Natural killer cell (primary cell): ENCODE measurements around the gene MALRD1. TPM values are rescaled to one million over a fixed set of nuclear protein-coding genes. Genes with fewer than 3 reads are reported as not detected.

Source experiments
- ATAC-seq, 3 donors: fragments of 150-1000 bp in 2 of 3; fragments of 200-7000 bp in 1 of 3; cut with Tn5 transposase; 1 replicate in 1 of 3; 2 replicates in 2 of 3; pipeline ENCODE4 v1.10.0; 2021; ENCODE audit warnings: mild to moderate bottlenecking in 2 of 3, moderate library complexity in 2 of 3
- DNase-seq, 2 donors: peaks; one replicate each; pipeline versions ENCODE4 v3.0.0 to v3.0.0-alpha.2; 2013 to 2021; ENCODE audit warnings: mixed read lengths in 1 of 2
- H3K27ac ChIP-seq: one replicate; pipeline ENCODE4 v1.5.1; 2013; ENCODE audit warnings: mild to moderate bottlenecking, low read length
- H3K27me3 ChIP-seq: one replicate; pipeline ENCODE4 v1.6.1; 2013; ENCODE audit warnings: low read length; ENCODE audit not compliant: control insufficient read depth, insufficient read depth
- H3K36me3 ChIP-seq: one replicate; pipeline ENCODE4 v1.6.1; 2013; ENCODE audit warnings: low read length; ENCODE audit not compliant: control insufficient read depth, insufficient read depth
- H3K4me1 ChIP-seq: one replicate; pipeline ENCODE4 v1.6.1; 2013; ENCODE audit warnings: low read length; ENCODE audit not compliant: control insufficient read depth, insufficient read depth
- H3K4me3 ChIP-seq: one replicate; pipeline ENCODE4 v1.5.1; 2013; ENCODE audit warnings: low read length
- H3K9me3 ChIP-seq: one replicate; pipeline ENCODE4 v1.6.1; 2013; ENCODE audit warnings: low read length; ENCODE audit not compliant: control insufficient read depth, insufficient read depth
- H3K27ac Mint-ChIP-seq, 2 donors: one replicate each; pipeline ENCODE4 v1.8.0; 2022; ENCODE audit warnings: mild to moderate bottlenecking in 2 of 2, mixed read lengths in 2 of 2, moderate library complexity in 1 of 2
- H3K27me3 Mint-ChIP-seq, 2 donors: one replicate each; pipeline ENCODE4 v1.8.0; 2022; ENCODE audit warnings: low read depth in 2 of 2, mixed read lengths in 2 of 2
- H3K36me3 Mint-ChIP-seq: one replicate; pipeline ENCODE4 v1.8.0; 2022; ENCODE audit warnings: mixed read lengths
- H3K4me1 Mint-ChIP-seq, 2 donors: one replicate each; pipeline ENCODE4 v1.8.0; 2022; ENCODE audit warnings: mixed read lengths in 2 of 2
- H3K4me3 Mint-ChIP-seq: one replicate; pipeline ENCODE4 v1.8.0; 2022; ENCODE audit warnings: mild to moderate bottlenecking, moderate library complexity, mixed read lengths
- H3K9me3 Mint-ChIP-seq, 2 donors: one replicate each; pipeline ENCODE4 v1.8.0; 2022; ENCODE audit warnings: mixed read lengths in 2 of 2
- CTCF ChIP-seq: fragments of 200-600 bp; IDR thresholded peaks from one replicate; pipeline ENCODE4 v1.8.0; 2022; ENCODE audit warnings: antibody characterized with exemption
- WGBS: methylation state at CpG from one replicate; pipeline ENCODE4 v1.1.7; 2013; ENCODE audit warnings: missing lambda C conversion rate; ENCODE audit not compliant: insufficient coverage; 5-methylcytosine and 5-hydroxymethylcytosine counted together
- intact Hi-C: fragments of 100-400 bp; cut with micrococcal nuclease; formaldehyde crosslinking; loops from one replicate; pipeline ENCODE4 v1.14.2; 2022
- total RNA-seq, 4 donors: library from RNA; stranded (reverse); fragments of 120-200 nt in 1 of 4; gene quantifications; one replicate each; pipeline versions ENCODE4 v1.2.3 to v1.2.4, GENCODE V29; 2013 to 2022

MALRD1 gene
- total RNA-seq, 3 donors from 2014 or later (not counting 1 experiment from before 2014, with no cell fraction given), result not detected

- Histone ChIP-seq H3K27ac (no peak overlapping the region), H3K27me3 (no peaks in the 10 kb centered on the region), H3K4me1 (no peaks in the 10 kb centered on the region), H3K9me3 (no peaks in the 10 kb centered on the region), H3K4me3 (no peak overlapping the region), H3K36me3 (no peaks in the 10 kb centered on the region)
- no peak for TF ChIP-seq CTCF
- Mint-ChIP-seq H3K4me1 (no peaks in the 10 kb centered on the region), H3K27me3 (no peaks in the 10 kb centered on the region), H3K4me3 (no peak overlapping the region), H3K27ac (no peak overlapping the region), H3K9me3 (peaks cover 7 to 8% of the 10 kb centered on the region in 2 donors), H3K36me3 (no peaks in the 10 kb centered on the region)
- DNase-seq, result no peak
- 38% methylated on average over 3 of the region's 3 CpGs for whole genome bisulfite sequencing
- no peak for ATAC-seq
- intact Hi-C loops, result no loop called here
Observed at GRCh38 chr10:19299645-19300044, 251.0 kb downstream of the MALRD1 start.

- TF ChIP-seq CTCF, result no peak
- Mint-ChIP-seq H3K4me3 (no peak overlapping the region), H3K9me3 (peaks cover 7 to 8% of the 10 kb centered on the region in 2 donors), H3K36me3 (no peaks in the 10 kb centered on the region), H3K27me3 (no peaks in the 10 kb centered on the region), H3K4me1 (no peaks in the 10 kb centered on the region), H3K27ac (no peak overlapping the region)
- H3K36me3 ChIP-seq, result no peaks in the 10 kb centered on the region
- intact Hi-C loops, result no loop called here
- no peaks in the 10 kb centered on the region for H3K4me1 ChIP-seq
- 88% methylated on average over 4 of the region's 4 CpGs for WGBS
- no peak overlapping the region for H3K27ac ChIP-seq
- ATAC-seq, result no peak
- H3K9me3 ChIP-seq, result no peaks in the 10 kb centered on the region
- no peaks in the 10 kb centered on the region for H3K27me3 ChIP-seq
- H3K4me3 ChIP-seq, result no peak overlapping the region
- DNase-seq, result no peak
Observed at GRCh38 chr10:19302117-19302516, 253.5 kb downstream of the MALRD1 start.

GRCh38 chr10:19310066-19310465 lies 261.5 kb downstream of the MALRD1 start:
- Mint-ChIP-seq H3K27ac (no peak overlapping the region), H3K9me3 (peaks cover 0 to 2% of the 10 kb centered on the region in 2 donors), H3K4me3 (no peak overlapping the region), H3K4me1 (no peaks in the 10 kb centered on the region), H3K36me3 (no peaks in the 10 kb centered on the region), H3K27me3 (no peaks in the 10 kb centered on the region)
- DNase-seq, result no peak
- Histone ChIP-seq H3K27me3 (no peaks in the 10 kb centered on the region), H3K9me3 (no peaks in the 10 kb centered on the region), H3K36me3 (no peaks in the 10 kb centered on the region), H3K4me3 (no peak overlapping the region), H3K4me1 (no peaks in the 10 kb centered on the region), H3K27ac (no peak overlapping the region)
- no peak for TF ChIP-seq CTCF
- ATAC-seq, result no peak
- intact Hi-C loops, result no loop called here
- 65% methylated on average over 5 of the region's 5 CpGs for WGBS

GRCh38 chr10:19316204-19316870 lies 267.7 kb downstream of the MALRD1 start:
- Histone ChIP-seq H3K27me3 (no peaks in the 10 kb centered on the region), H3K9me3 (no peaks in the 10 kb centered on the region), H3K4me1 (no peaks in the 10 kb centered on the region), H3K36me3 (no peaks in the 10 kb centered on the region), H3K27ac (no peak overlapping the region), H3K4me3 (no peak overlapping the region)
- Mint-ChIP-seq H3K27me3 (no peaks in the 10 kb centered on the region), H3K9me3 (peaks cover 0 to 2% of the 10 kb centered on the region in 2 donors), H3K27ac (no peak overlapping the region), H3K4me3 (no peak overlapping the region), H3K4me1 (no peaks in the 10 kb centered on the region), H3K36me3 (no peaks in the 10 kb centered on the region)
- no peak for DNase-seq
- no peak for TF ChIP-seq CTCF
- 92% methylated on average over 3 of the region's 3 CpGs for WGBS
- no peak for ATAC-seq
- intact Hi-C loops, result no loop called here
